Retinal pigment epithelial cell (primary cell): Measurements from ENCODE around the gene SUCLG1.

Source experiments
- DNase-seq: peaks from one replicate; pipeline ENCODE4 v3.0.0-alpha.2; 2010; ENCODE audit warnings: low read depth
- H3K4me3 ChIP-seq: 2 replicates; pipeline ENCODE4 v1.5.1; 2011; ENCODE audit warnings: mild to moderate bottlenecking, low read length, control low read depth, moderate library complexity
- TF ChIP-seq, protein P1 (sequence below): conservative IDR thresholded peaks from 2 replicates; pipeline ENCODE4 v1.5.1; 2011; ENCODE audit warnings: low read depth, low read length, control low read depth, inconsistent platforms

SUCLG1 gene

DNA sequence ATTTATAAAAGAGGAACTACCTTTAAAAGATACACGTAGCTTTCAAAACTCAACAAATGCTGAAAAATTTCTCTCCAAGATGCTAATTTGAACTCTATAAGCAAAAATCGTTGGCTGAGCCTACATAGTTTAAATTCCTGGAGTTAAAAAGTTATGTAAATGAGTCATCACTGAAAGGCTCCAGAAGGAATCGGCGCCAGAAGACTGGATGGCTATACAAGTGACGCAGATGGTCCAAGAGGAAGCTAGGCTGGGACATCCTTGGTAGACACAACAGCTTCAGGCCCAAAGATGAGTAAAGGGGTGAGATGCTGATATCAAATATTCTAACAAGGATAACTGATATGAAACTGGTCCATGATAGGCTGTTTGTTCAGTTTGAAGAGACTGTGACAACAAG, 34.4 kb upstream of the SUCLG1 start:
- DNase-seq = peak; percentile 68
- no peak overlapping the region for H3K4me3 ChIP-seq
- TF ChIP-seq, protein P1, sequence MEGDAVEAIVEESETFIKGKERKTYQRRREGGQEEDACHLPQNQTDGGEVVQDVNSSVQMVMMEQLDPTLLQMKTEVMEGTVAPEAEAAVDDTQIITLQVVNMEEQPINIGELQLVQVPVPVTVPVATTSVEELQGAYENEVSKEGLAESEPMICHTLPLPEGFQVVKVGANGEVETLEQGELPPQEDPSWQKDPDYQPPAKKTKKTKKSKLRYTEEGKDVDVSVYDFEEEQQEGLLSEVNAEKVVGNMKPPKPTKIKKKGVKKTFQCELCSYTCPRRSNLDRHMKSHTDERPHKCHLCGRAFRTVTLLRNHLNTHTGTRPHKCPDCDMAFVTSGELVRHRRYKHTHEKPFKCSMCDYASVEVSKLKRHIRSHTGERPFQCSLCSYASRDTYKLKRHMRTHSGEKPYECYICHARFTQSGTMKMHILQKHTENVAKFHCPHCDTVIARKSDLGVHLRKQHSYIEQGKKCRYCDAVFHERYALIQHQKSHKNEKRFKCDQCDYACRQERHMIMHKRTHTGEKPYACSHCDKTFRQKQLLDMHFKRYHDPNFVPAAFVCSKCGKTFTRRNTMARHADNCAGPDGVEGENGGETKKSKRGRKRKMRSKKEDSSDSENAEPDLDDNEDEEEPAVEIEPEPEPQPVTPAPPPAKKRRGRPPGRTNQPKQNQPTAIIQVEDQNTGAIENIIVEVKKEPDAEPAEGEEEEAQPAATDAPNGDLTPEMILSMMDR = no peak

DNA sequence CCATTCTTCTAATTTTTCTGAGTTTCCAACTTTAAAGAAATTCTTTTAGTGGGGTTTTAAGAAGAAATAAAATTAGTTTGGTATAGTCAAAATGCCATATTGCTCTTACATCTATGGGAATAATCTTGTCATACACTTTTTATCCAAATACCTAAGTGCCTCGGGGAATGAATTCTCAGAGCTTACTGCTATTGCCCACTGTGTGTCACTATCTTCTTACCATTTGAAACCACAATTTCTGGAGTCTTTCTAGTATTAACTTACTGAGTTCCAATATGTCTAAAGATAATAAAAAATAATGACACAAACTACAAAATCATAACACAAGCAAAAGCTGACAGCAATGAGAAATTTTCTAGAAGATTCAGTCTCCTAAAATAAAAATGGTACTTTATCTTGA, 33.5 kb upstream of the SUCLG1 start:
- H3K4me3 ChIP-seq = no peak overlapping the region
- DNase-seq = no peak
- TF ChIP-seq, protein P1 = no peak

DNA sequence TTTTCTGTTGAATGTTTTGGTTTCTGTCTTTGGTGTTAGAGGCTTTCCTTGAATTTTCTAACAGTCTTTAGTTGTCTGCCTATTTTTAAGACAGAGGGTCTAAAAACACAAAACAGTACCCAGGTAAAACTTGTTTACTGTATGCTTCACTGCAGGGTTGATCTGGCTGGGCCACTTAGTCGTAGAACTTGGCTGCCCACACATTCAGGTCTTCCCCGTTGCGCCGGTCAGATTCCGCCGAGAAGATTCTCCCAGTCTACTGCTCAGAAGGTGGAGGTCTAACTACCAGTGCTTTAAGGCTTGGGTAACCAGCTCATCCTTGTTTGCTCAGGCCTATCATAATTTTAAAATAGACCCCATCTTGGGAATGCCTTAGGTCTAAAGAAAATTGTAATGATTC, 32.7 kb upstream of the SUCLG1 start:
- no peak overlapping the region for H3K4me3 ChIP-seq
- TF ChIP-seq, protein P1 = no peak
- no peak for DNase-seq

DNA sequence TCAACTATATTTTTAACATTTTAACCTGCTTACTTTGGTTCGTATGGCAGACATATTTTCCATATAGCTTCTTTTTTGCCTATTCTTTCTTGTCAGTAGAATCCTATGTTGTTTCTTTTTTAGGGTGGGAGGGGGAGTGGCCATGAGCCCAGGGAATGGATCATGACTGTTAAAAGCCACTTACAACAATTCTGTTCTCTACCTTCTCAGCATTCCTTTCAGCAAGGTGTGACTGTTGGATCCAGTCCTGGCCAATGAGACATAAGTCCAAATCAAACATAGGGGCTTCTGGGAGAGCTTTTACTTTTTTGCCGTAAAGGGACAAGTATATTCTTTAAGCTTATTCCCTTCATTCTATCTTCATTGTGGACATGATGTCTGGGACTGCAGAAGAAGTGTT, 32.2 kb upstream of the SUCLG1 start:
- TF ChIP-seq, protein P1 = no peak
- no peak overlapping the region for H3K4me3 ChIP-seq
- DNase-seq = no peak

DNA sequence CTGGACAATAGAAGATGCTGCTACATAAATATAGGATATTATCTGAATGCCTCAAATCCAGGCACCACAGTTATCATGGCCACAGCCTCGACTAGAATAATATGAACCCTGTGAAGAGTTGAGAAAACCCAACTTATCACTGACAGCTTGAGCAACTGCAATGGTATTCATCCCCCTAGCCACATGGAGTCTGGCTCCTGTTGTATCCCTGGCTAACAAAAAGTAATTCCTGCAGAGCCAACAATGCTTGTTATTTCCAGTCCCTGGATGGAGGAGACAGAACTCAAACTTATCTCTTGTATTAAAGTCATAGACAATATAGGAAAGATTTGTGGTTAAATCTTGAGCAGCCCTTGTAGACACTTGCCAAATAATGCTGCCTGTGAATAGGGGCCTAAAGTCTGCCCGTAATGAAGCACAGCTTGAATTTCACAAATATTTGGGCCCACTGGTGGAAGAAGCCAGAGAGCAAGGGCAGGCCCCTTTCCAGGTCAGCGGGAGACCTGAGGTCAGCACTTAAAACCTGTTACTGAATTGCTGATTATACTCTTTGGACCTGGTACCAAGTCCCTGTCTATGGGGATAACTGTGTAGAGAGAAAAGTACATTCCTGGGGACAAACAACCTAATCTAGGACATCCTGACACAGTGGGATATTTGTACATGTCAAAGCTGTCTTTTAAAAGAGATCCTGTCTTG, 28.4 kb upstream of the SUCLG1 start:
- TF ChIP-seq, protein P1 = no peak
- DNase-seq = no peak
- H3K4me3 ChIP-seq = no peak overlapping the region

DNA sequence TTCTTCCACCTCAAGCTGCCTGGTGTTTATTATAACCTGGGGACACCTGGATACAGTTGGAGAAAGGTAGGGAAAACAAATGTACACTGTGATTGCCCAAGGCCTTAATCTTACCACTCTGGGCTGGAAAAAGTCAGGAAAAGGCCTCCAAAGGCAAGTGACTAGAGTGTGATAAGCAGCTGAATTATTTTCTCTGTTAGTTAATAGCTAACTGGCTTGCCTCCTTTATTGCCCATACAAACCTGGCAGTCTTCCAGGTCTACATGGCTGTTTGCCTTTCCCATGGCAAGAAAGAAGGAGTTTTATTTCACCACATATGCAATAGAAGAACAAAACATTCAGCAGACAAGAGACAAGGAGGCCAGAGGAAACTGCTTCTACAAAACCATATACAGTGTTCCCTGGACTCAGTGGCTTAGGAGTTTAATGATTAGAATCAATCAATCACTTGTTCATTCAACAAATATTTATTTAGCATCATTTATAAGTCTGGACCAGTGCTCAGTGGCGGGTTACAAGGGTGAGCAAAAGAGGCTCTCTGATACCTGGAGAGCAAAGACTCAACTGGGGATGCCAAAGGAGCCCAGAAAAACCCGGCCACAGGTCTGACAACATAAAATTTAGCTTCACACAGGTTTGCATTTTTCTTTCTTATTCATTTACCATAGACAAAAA, 27.5 kb upstream of the SUCLG1 start:
- H3K4me3 ChIP-seq = no peak overlapping the region
- DNase-seq = peak; percentile 49
- TF ChIP-seq, protein P1 = no peak

DNA sequence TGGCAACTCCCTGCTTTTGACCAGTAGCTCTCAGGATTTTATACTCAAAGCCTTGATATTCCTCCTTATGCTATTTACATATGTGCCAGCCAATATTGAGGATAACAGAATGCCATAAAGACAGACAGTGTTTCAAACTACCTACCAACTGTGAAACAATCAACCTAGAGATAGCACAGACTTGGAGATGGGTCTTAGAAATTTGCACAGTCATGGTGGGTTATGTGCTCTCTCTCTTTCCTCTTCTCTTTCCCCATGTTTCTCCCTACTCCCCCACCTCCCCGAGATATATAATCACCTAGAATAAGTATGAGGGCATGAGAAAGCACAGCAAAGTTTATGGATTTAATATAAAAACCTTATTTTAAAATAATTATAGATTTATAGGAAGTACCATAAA, 24.2 kb upstream of the SUCLG1 start:
- H3K4me3 ChIP-seq = no peak overlapping the region
- TF ChIP-seq, protein P1 = no peak
- no peak for DNase-seq
